GM12875 (cell line): Measurements from ENCODE around the gene DAAM2.

Source experiments
- H3K4me3 ChIP-seq: one replicate; pipeline ENCODE4 v1.5.1; 2011; ENCODE audit warnings: low read depth, low read length, control low read depth
- TF ChIP-seq, protein P1 (sequence below): IDR thresholded peaks from 2 replicates; pipeline ENCODE4 v1.5.1; 2011; ENCODE audit warnings: low read depth, mild to moderate bottlenecking, control low read depth, inconsistent platforms, low read length, moderate library complexity, borderline replicate concordance; ENCODE audit not compliant: insufficient read depth

Gene DAAM2

DNA sequence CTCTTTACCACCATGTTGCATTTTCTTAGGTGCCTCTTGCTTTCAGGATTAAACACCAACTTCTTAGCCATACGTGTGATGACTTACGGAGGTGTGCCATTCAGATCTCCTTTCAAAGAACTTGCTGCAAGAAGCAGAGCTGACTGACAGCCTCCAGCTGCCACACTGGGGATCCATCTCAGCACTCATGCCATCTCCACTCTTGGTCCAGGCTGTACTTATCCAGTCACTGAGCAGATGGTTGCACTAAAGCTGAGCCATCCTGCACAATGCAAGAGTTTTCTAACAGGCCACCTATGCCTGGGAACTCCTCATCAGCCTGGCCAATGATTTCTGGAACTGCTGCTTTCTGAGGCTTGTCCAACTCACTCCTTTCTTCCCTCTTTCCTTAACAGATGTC is 35.6 kb upstream of the DAAM2 start:
- TF ChIP-seq, protein P1, sequence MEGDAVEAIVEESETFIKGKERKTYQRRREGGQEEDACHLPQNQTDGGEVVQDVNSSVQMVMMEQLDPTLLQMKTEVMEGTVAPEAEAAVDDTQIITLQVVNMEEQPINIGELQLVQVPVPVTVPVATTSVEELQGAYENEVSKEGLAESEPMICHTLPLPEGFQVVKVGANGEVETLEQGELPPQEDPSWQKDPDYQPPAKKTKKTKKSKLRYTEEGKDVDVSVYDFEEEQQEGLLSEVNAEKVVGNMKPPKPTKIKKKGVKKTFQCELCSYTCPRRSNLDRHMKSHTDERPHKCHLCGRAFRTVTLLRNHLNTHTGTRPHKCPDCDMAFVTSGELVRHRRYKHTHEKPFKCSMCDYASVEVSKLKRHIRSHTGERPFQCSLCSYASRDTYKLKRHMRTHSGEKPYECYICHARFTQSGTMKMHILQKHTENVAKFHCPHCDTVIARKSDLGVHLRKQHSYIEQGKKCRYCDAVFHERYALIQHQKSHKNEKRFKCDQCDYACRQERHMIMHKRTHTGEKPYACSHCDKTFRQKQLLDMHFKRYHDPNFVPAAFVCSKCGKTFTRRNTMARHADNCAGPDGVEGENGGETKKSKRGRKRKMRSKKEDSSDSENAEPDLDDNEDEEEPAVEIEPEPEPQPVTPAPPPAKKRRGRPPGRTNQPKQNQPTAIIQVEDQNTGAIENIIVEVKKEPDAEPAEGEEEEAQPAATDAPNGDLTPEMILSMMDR = no peak
- no peak overlapping the region for H3K4me3 ChIP-seq

DNA sequence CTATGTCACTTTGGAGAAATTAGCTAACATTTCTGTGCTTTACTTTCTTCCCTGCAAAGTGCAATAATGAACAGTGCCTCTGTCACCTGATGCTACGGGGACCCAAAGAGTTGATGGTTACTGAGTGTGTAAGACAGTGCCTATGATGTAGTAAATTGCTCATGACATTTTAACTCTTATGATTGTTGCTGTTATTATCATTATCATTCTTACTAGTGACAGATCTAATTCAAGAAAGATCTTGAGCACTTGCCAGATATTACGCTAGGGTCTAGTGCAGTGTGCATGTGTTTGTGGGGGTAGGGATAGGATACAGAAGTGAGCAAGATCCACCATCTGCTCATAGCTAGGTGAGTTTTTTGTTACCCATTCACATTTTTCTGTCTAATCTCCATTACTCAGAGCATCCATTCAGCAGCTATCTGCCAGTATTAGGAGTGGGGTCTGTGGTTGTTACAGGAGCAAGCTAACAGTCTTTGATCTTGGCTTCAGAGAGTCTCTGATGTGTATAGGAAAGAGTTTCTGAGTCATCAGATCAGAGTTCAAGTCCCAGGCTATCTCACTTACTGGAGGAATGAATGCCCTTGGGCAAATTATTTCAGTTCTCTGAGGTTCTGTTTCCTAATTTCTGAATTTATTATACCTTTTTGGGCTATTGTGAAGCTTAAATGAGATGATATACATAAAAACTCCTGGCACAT is 33.1 kb upstream of the DAAM2 start:
- TF ChIP-seq, protein P1 = no peak

GRCh38 chr6:39760226-39760952 is 31.8 kb upstream of the DAAM2 start:
- TF ChIP-seq, protein P1 = no peak
- no peak overlapping the region for H3K4me3 ChIP-seq

More for the DNA sequence above, 33.1 kb upstream of the DAAM2 start:
- H3K4me3 ChIP-seq = no peak overlapping the region

DNA sequence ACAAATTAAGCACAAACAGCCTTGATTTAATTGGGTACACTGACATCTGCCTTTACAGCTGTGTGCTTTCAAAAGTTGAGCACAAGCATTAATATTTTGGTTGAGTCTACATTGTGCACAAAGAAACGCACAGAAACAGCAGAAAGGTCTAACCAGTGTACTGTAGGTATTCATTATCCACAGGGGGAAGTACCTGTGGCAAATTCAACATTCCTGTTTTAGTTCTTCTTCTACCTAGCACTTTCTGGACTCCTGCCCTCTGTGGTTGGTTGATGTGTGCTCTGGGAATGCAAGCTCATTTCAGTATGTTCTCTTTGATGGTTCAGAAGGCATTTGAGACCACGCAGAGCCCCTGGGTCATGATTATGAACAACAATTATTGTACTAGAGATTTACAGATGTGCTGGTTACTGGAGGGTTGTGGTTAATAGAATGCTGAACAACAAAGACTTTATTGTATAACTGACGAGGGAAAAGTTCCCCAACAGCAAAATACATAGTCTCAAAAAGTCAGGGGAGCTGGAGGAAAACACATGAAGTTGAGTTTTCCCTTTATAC is 26.6 kb upstream of the DAAM2 start:
- no peak overlapping the region for H3K4me3 ChIP-seq
- TF ChIP-seq, protein P1 = no peak

GRCh38 chr6:39769012-39769411 is 23.2 kb upstream of the DAAM2 start:
- TF ChIP-seq, protein P1 = no peak
- no peak overlapping the region for H3K4me3 ChIP-seq

- TF ChIP-seq, protein P1 = no peak
- no peak overlapping the region for H3K4me3 ChIP-seq
Measured at GRCh38 chr6:39770446-39770845, 21.7 kb upstream of the DAAM2 start.
